Gastroesophageal sphincter (tissue), 3 donors: ENCODE measurements around the gene ADGRG6.

ENCODE experiments used
- CTCF ChIP-seq, 4 experiments: fragments of 200-600 bp in 2 of 4; fragments of 450-650 bp in 2 of 4; sonication (generic) in 1 of 4; IDR thresholded peaks; one replicate each; pipeline ENCODE4 v1.5.1; 2017 to 2019; ENCODE audit warnings: antibody characterized with exemption in 4 of 4, mild to moderate bottlenecking in 2 of 4, moderate library complexity in 2 of 4
- EP300 ChIP-seq: sonication (generic); formaldehyde crosslinking; IDR thresholded peaks from one replicate; pipeline ENCODE4 v1.6.1; 2017; ENCODE audit warnings: antibody characterized with exemption, mild to moderate bottlenecking

DNA sequence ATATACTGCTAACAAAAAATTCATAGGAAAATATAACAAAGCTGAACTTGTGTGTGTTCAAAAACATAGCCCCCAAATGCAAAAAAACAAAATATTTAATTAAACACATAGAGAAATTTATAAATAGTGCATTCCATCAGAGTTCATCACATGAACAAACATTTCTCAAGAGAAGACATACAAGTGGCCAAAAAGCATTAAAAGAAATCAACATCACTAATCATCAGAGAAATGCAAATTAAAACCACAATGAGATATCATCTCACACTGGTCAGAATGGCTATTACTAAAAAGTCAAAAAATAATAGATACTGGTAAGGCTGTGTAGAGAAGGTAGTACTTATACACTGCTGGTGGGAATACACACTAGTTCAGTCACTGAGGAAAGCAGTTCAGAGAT lies 39.6 kb upstream of the ADGRG6 start:
- TF ChIP-seq EP300 = no peak
- TF ChIP-seq CTCF (IDR thresholded peaks at IDR 0.05) = no peak
